ENCODE measurements around the gene RYR1. TPM values are rescaled to one million over a fixed set of nuclear protein-coding genes. Genes with fewer than 3 reads are reported as not detected.

Gene RYR1
- polyA plus RNA-seq, 3 donors: 0.76 to 2.1 (median 2.1) TPM

DNA sequence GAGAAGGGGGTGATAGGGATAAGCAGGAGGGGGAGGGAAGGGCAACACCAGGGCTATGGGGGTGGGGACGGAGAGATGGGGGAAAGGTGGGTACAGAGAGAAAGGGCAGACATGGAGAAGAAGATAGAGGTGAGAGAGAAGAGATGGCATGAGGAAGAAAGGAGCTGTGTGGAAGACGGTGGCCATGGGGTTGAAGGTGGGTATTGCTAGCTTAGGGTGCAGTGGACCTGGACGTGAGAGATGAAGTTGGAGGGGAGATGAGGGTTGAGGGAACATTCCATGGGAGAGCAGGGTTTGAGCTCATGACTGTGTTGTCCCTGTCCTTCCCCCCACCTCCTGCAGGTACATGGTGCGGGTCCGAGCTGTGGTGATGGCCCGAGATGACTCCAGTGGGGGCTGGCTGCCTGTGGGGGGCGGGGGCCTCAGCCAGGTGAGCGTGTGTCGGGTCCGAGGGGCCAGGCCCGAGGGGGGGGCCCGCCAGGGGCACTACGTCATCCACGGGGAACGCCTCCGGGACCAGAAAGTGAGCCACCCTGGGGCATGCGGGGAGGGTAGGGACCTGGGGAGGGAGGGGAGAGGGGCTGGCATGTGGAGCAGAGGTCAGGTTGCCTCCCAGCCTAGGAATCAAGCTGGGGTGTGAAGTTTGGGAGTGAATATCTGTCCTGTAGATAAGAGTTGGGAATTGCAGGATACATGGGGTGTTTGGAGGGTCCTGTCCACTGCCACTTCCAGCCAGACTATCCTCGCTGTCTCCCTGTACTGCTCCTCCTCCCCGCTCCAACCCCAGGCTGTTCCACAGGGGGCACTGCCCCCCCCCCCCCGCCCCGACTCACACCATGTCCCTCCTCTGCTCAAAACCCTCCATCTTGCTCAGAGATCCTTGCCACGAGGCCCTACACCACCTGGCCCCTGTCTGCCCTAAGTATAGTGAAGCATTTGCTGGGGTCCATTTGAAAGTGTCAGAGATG lies 43.2 kb upstream of the RYR1 start:
- Mint-ChIP-seq H3K4me1 (peaks cover 27% of the 10 kb centered on the region), H3K4me3 (peak overlapping the region in 1 of 2 donors; percentile 67), H3K36me3 (peaks cover 2 to 7% of the 10 kb centered on the region in 2 donors), H3K27ac (peak overlapping the region in 1 of 7 donors; percentile 15), H3K9me3 (peaks cover 0 to 15% (median 5%) of the 10 kb centered on the region in 7 donors), H3K27me3 (ENCODE audit: low read depth in 3 of 3) (peaks cover 68 to 94% (median 82%) of the 10 kb centered on the region in 3 donors)
- DNase-seq: no peak
- no peak overlapping the region for H3K9ac ChIP-seq (ENCODE audit: insufficient read depth, low read length, poor library complexity, severe bottlenecking)
- peaks cover 46 to 94% of the 10 kb centered on the region in 2 donors for H3K27me3 ChIP-seq (ENCODE audit: control insufficient read depth in 2 of 2, insufficient read depth in 2 of 2, low read length in 2 of 2)
- H2AFZ ChIP-seq (ENCODE audit: insufficient read depth, low read depth, low read length, poor library complexity, severe bottlenecking): no peak overlapping the region
- peaks cover 32 to 38% of the 10 kb centered on the region in 2 donors for H3K4me1 ChIP-seq (ENCODE audit: control insufficient read depth in 1 of 2, insufficient read depth in 2 of 2, low read length in 2 of 2)
- peaks cover 0 to 13% of the 10 kb centered on the region in 2 donors for H3K9me3 ChIP-seq (replicated peaks in 1 of 2; ENCODE audit: control insufficient read depth in 1 of 2, insufficient read depth in 1 of 2, low read length in 2 of 2)
- 31% methylated on average over 16 of the region's 22 CpGs for WGBS (ENCODE audit: insufficient coverage)
- H3K36me3 ChIP-seq (replicated peaks in 1 of 2; ENCODE audit: control insufficient read depth in 1 of 2, insufficient read depth in 2 of 2, low read length in 2 of 2): no peaks in the 10 kb centered on the region
- H4K20me1 ChIP-seq (ENCODE audit: insufficient read depth, low read length): peaks cover 10% of the 10 kb centered on the region
- TF ChIP-seq, protein P1, sequence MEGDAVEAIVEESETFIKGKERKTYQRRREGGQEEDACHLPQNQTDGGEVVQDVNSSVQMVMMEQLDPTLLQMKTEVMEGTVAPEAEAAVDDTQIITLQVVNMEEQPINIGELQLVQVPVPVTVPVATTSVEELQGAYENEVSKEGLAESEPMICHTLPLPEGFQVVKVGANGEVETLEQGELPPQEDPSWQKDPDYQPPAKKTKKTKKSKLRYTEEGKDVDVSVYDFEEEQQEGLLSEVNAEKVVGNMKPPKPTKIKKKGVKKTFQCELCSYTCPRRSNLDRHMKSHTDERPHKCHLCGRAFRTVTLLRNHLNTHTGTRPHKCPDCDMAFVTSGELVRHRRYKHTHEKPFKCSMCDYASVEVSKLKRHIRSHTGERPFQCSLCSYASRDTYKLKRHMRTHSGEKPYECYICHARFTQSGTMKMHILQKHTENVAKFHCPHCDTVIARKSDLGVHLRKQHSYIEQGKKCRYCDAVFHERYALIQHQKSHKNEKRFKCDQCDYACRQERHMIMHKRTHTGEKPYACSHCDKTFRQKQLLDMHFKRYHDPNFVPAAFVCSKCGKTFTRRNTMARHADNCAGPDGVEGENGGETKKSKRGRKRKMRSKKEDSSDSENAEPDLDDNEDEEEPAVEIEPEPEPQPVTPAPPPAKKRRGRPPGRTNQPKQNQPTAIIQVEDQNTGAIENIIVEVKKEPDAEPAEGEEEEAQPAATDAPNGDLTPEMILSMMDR (IDR thresholded peaks at IDR 0.05): no peak
- no peak overlapping the region for H3K27ac ChIP-seq (ENCODE audit: low read depth in 1 of 2, low read length in 2 of 2)
- intact Hi-C loops (cut with micrococcal nuclease): no loop called here
- H3K4me2 ChIP-seq (replicated peaks; ENCODE audit: extremely low read depth, low read length, poor library complexity, severe bottlenecking): no peak overlapping the region
- H3K79me2 ChIP-seq (ENCODE audit: insufficient read depth, low read length): no peaks in the 10 kb centered on the region
- no peak overlapping the region for H3K4me3 ChIP-seq (replicated peaks in 1 of 3; ENCODE audit: low read depth in 2 of 3, low read length in 3 of 3)

GRCh38 chr19:38391911-38392464 lies 41.5 kb upstream of the RYR1 start:
- no peaks in the 10 kb centered on the region for H3K36me3 ChIP-seq (replicated peaks in 1 of 2; ENCODE audit: control insufficient read depth in 1 of 2, insufficient read depth in 2 of 2, low read length in 2 of 2)
- 90% methylated on average over 7 of the region's 8 CpGs for WGBS (ENCODE audit: insufficient coverage)
- H3K36me3 Mint-ChIP-seq: peaks cover 0 to 7% of the 10 kb centered on the region in 2 donors
- no peak overlapping the region for H2AFZ ChIP-seq (ENCODE audit: insufficient read depth, low read depth, low read length, poor library complexity, severe bottlenecking)
- H4K20me1 ChIP-seq (ENCODE audit: insufficient read depth, low read length): no peaks in the 10 kb centered on the region
- H3K4me3 ChIP-seq (replicated peaks in 1 of 3; ENCODE audit: low read depth in 2 of 3, low read length in 3 of 3): no peak overlapping the region
- H3K9ac ChIP-seq (ENCODE audit: insufficient read depth, low read length, poor library complexity, severe bottlenecking): no peak overlapping the region
- peaks cover 18% of the 10 kb centered on the region for H3K4me1 Mint-ChIP-seq
- peaks cover 76 to 91% (median 80%) of the 10 kb centered on the region in 3 donors for H3K27me3 Mint-ChIP-seq (ENCODE audit: low read depth in 3 of 3)
- H3K4me1 ChIP-seq (ENCODE audit: control insufficient read depth in 1 of 2, insufficient read depth in 2 of 2, low read length in 2 of 2): peaks cover 19 to 28% of the 10 kb centered on the region in 2 donors
- intact Hi-C loops (cut with micrococcal nuclease): no loop called here
- DNase-seq: no peak
- peaks cover 0 to 15% (median 7%) of the 10 kb centered on the region in 7 donors for H3K9me3 Mint-ChIP-seq
- TF ChIP-seq, protein P1 (IDR thresholded peaks at IDR 0.05): no peak
- peaks cover 0 to 17% of the 10 kb centered on the region in 2 donors for H3K9me3 ChIP-seq (replicated peaks in 1 of 2; ENCODE audit: control insufficient read depth in 1 of 2, insufficient read depth in 1 of 2, low read length in 2 of 2)
- H3K27me3 ChIP-seq (ENCODE audit: control insufficient read depth in 2 of 2, insufficient read depth in 2 of 2, low read length in 2 of 2): peaks cover 60 to 87% of the 10 kb centered on the region in 2 donors
- H3K27ac Mint-ChIP-seq: no peak overlapping the region
- no peak overlapping the region for H3K27ac ChIP-seq (ENCODE audit: low read depth in 1 of 2, low read length in 2 of 2)
- H3K79me2 ChIP-seq (ENCODE audit: insufficient read depth, low read length): no peaks in the 10 kb centered on the region
- peak overlapping the region in 1 of 2 donors; percentile 59 for H3K4me3 Mint-ChIP-seq
- no peak overlapping the region for H3K4me2 ChIP-seq (replicated peaks; ENCODE audit: extremely low read depth, low read length, poor library complexity, severe bottlenecking)
